SJCRH30 (cell line): ENCODE data around the gene TANK. TPM values are rescaled to one million over a fixed set of nuclear protein-coding genes. Genes with fewer than 3 reads are reported as not detected.

ENCODE experiments used
- DNase-seq, 2 experiments: peaks; one replicate each; pipeline ENCODE4 v3.0.0-alpha.2; 2015 to 2020
- H3K27ac ChIP-seq: fragments of 250-450 bp; sonication (Bioruptor Pico); 2 replicates; pipeline ENCODE4 v1.5.1; 2020; ENCODE audit warnings: mild to moderate bottlenecking, moderate library complexity
- H3K27me3 ChIP-seq: fragments of 250-450 bp; sonication (Bioruptor Pico); 2 replicates; pipeline ENCODE4 v1.5.1; 2020; ENCODE audit warnings: mild to moderate bottlenecking, moderate library complexity
- H3K36me3 ChIP-seq: fragments of 250-450 bp; sonication (Bioruptor Pico); 2 replicates; pipeline ENCODE4 v1.5.1; 2020; ENCODE audit warnings: mild to moderate bottlenecking, moderate library complexity
- H3K4me1 ChIP-seq: fragments of 250-450 bp; sonication (Bioruptor Pico); 2 replicates; pipeline ENCODE4 v1.5.1; 2020; ENCODE audit warnings: mild to moderate bottlenecking, moderate library complexity
- H3K4me3 ChIP-seq: fragments of 250-450 bp; sonication (Bioruptor Pico); 2 replicates; pipeline ENCODE4 v1.5.1; 2020; ENCODE audit warnings: mild to moderate bottlenecking, moderate library complexity
- H3K9me3 ChIP-seq: fragments of 250-450 bp; sonication (Bioruptor Pico); replicated peaks from 2 replicates; pipeline ENCODE4 v1.5.1; 2020; ENCODE audit warnings: mild to moderate bottlenecking, moderate library complexity
- total RNA-seq: library from RNA; depleted of rRNA; stranded (reverse); fragments of >200 nt; shearing (Covaris generic); gene quantifications from 2 replicates; pipeline ENCODE4 v1.2.3, GENCODE V29; 2014

The TANK gene
- total RNA-seq, 1 experiment from 2014 or later = 45.2 TPM

DNA sequence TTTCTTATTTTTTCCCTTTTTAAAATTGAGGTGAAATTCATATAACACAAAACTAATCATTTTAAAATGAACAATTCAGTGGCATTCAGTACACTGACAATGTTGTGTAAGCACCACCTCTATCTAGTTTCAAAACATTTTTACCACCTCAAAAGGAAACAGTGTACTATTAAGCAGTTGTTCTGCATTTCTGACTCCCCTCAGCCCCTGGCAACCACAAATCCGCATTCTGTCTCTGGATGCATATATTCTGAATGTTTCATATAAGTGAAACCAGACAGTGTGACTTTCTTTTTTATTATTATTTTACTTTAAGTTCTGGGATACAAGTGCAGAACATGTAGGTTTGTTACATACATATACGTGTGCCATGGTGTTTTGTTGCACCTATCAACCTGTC lies 19.2 kb upstream of the TANK start:
- no peak overlapping the region for H3K27ac ChIP-seq
- no peak overlapping the region for H3K4me3 ChIP-seq
- H3K36me3 ChIP-seq = no peaks in the 10 kb centered on the region
- peaks cover 24% of the 10 kb centered on the region for H3K4me1 ChIP-seq
- no peaks in the 10 kb centered on the region for H3K27me3 ChIP-seq
- no peak for DNase-seq
- no peaks in the 10 kb centered on the region for H3K9me3 ChIP-seq

- no peak overlapping the region for H3K4me3 ChIP-seq
- no peaks in the 10 kb centered on the region for H3K36me3 ChIP-seq
- peaks cover 3% of the 10 kb centered on the region; the same call in 1 of the 2 replicates for H3K4me1 ChIP-seq
- peaks cover 16% of the 10 kb centered on the region for H3K9me3 ChIP-seq
- H3K27ac ChIP-seq = no peak overlapping the region
- no peaks in the 10 kb centered on the region for H3K27me3 ChIP-seq
- DNase-seq = peak; percentile 21 to 56
These were observed 13.9 kb upstream of the TANK start for GRCh38 chr2:161146209-161146775.

DNA sequence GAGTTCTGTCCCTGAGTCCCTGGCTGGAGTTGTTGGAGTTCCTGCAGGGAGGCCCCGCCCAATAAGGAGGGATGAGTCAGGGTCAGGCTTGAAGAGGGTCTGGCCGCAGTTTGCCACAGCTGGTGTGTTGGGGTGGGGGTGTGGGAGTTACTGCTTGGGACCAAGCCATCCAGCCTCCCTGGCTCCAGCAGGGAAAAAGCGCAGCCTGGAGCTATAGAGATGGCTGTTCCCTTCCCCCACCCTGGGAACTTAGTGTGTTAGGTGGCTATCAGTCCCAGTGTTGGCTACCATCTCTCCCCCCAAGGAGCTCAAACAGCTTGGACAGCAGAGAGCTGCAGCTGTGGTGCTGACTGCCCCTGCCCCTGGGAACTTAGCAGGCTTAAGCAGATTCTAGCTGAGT lies 13.2 kb upstream of the TANK start:
- DNase-seq = peak; percentile 51 to 64
- H3K4me1 ChIP-seq = peaks cover 3% of the 10 kb centered on the region; the same call in 1 of the 2 replicates
- peaks cover 16% of the 10 kb centered on the region for H3K9me3 ChIP-seq
- no peaks in the 10 kb centered on the region for H3K36me3 ChIP-seq
- H3K27me3 ChIP-seq = no peaks in the 10 kb centered on the region
- no peak overlapping the region for H3K4me3 ChIP-seq
- H3K27ac ChIP-seq = no peak overlapping the region

- Histone ChIP-seq H3K36me3 (no peaks in the 10 kb centered on the region), H3K9me3 (peaks cover 16% of the 10 kb centered on the region), H3K4me3 (no peak overlapping the region), H3K4me1 (peaks cover 3% of the 10 kb centered on the region; the same call in 1 of the 2 replicates), H3K27ac (no peak overlapping the region), H3K27me3 (no peaks in the 10 kb centered on the region)
- no peak for DNase-seq
These were observed 12.4 kb upstream of the TANK start for GRCh38 chr2:161147856-161148255.

DNA sequence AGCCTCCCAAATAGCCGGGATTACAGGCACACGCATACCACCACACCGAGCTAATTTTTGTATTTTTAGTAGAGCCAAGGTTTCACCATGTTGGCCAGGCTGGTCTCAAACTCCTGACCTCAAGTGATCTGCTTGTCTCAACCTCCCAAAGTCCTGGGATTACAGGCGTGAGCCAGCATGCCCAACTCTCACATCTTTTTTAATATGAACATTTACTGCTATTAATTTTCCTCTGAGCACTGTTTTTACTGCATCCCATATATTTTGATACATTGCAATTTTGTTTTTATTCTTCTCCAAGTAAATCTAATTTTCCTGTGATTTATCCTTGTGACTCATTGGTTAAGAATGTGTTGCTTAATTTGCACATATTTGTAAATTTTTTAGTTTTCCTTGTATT lies 9.5 kb upstream of the TANK start:
- Histone ChIP-seq H3K27ac (no peak overlapping the region), H3K4me3 (no peak overlapping the region), H3K36me3 (no peaks in the 10 kb centered on the region), H3K9me3 (peaks cover 16% of the 10 kb centered on the region), H3K27me3 (no peaks in the 10 kb centered on the region), H3K4me1 (peaks cover 3% of the 10 kb centered on the region; the same call in 1 of the 2 replicates)
- no peak for DNase-seq

DNA sequence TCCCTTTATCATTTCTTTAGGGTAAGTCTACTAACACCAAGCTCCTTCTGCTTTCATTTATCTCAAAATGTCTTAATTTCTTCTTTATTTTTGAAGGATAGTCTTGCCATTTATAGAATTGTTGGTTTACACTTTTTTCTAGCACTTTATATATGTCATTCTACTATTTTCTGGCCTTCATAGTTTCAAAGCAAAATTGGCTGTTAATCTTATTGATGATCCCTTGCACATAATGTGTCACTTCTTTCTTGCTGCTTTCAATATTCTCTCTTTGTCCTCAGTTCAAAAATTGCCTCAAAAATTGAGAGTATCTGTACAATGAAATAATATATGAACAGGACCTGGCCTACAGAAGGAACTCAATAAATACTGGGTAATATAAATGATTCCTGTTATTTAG lies 7.9 kb upstream of the TANK start:
- peaks cover 16% of the 10 kb centered on the region for H3K9me3 ChIP-seq
- no peak overlapping the region for H3K27ac ChIP-seq
- H3K4me1 ChIP-seq = no peaks in the 10 kb centered on the region; the same call in 1 of the 2 replicates
- no peak for DNase-seq
- no peaks in the 10 kb centered on the region for H3K36me3 ChIP-seq
- no peak overlapping the region for H3K4me3 ChIP-seq
- no peaks in the 10 kb centered on the region for H3K27me3 ChIP-seq

GRCh38 chr2:161158882-161159281 lies 1.3 kb upstream of the TANK start:
- no peak for DNase-seq
- Histone ChIP-seq H3K36me3 (peaks cover 9% of the 10 kb centered on the region), H3K4me1 (peaks cover 11% of the 10 kb centered on the region), H3K9me3 (no peaks in the 10 kb centered on the region), H3K27ac (no peak overlapping the region), H3K4me3 (no peak overlapping the region), H3K27me3 (no peaks in the 10 kb centered on the region)

DNA sequence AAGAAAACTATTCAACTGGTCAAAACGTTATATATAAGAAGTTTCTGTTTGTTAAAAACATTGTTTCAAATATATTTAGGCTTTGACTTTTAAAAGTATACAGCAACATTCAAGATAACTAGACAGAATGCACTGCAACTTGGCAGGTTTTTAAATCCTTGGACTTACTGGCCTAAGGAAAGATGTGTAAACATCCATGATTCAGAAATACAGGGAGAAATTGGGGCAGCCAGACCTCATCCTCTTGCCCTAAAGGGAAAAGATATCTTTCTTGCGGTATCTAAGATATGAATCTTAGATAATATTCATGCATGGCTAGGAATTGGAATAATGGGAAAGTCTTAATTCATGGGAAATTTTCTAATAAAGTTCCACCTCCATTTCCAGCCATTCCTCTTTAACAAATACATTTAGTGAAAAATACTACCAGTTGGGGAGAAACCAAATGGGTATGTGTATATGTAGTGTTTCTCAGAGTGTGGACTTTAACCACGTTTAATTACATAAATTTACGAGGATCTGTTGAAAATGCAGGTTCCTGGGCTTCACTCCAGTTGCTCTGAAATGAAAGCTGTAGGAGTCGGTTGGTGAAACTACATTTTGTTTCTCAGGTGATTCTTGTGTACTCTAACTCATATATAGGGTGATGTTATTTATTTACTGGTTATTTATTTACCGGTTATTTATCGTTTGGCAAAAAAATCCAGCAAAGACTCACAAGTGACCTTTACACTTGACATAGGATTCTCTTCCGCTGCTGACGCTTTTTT lies 587 bp upstream of the TANK start:
- no peak for DNase-seq
- Histone ChIP-seq H3K9me3 (no peaks in the 10 kb centered on the region), H3K4me3 (peak overlapping the region; percentile 94), H3K27ac (no peak overlapping the region), H3K36me3 (peaks cover 17% of the 10 kb centered on the region), H3K4me1 (peaks cover 11% of the 10 kb centered on the region), H3K27me3 (no peaks in the 10 kb centered on the region)

GRCh38 chr2:161161074-161161706 lies 962 bp downstream of the TANK start:
- peak overlapping the region; percentile 94 for H3K4me3 ChIP-seq
- no peaks in the 10 kb centered on the region for H3K9me3 ChIP-seq
- H3K36me3 ChIP-seq = peaks cover 25% of the 10 kb centered on the region
- peak overlapping the region; percentile 95 for H3K27ac ChIP-seq
- H3K4me1 ChIP-seq = peaks cover 13% of the 10 kb centered on the region
- H3K27me3 ChIP-seq = no peaks in the 10 kb centered on the region
- DNase-seq = no peak

DNA sequence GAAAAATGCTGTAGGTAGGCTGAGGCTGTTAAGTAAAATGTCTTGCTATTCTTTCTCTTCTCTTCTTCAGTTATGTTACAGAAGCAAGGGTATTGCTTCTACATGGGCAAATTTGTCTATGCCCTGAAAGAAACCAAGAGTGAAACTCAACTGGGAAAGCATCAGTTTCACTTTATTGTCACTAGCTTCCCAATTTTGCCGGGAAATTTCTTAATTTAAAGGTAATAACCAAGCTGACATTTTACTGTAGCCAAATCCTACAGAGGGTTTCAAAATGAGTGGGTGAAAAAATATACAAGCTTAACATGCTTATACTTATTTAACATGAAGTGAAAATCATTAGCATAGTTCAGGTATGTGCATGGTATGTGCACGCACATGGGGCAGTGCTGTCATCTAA lies 3.2 kb downstream of the TANK start:
- peaks cover 28% of the 10 kb centered on the region for H3K36me3 ChIP-seq
- H3K9me3 ChIP-seq = no peaks in the 10 kb centered on the region
- H3K4me3 ChIP-seq = no peak overlapping the region
- H3K27me3 ChIP-seq = no peaks in the 10 kb centered on the region
- peaks cover 13% of the 10 kb centered on the region for H3K4me1 ChIP-seq
- DNase-seq = no peak
- H3K27ac ChIP-seq = no peak overlapping the region

DNA sequence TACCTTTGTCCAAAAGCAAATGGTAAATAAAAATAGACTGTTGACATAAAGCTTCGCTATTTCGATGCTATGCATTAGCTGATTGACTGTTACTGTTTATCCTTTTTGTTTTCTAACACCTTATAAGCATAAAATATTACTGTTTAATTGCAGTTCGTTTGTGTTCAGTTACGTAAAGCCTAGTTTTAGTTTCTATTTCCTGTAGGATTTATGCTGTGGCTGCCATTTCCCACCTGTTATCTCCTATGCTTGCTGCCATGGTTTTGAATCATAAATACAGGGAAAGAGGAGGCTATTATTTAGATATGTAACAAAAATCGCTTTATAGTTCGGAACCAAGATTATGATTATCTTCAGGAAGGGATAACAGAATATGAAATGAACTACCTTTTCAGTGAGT lies 3.9 kb downstream of the TANK start:
- H3K27me3 ChIP-seq = no peaks in the 10 kb centered on the region

DNA sequence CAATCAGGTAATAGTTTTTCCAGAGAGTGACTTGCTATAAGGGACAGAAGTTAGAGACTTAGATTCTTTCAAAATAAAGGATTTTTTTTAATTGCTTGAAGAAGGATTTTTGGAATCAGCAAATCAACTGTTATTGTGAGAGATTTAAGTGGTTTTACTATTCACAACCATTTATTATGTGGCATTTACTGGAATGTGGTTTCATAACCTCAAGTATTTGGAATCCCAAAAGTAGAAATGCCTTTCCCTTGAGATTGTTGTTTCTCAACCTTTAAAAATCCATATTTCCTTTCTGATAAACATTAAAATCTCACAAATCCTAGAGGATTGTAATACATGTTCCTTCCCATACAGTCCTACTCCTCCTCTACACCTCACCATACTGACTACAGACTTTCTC lies 5.0 kb downstream of the TANK start:
- DNase-seq = no peak
- Histone ChIP-seq H3K4me1 (peaks cover 10% of the 10 kb centered on the region), H3K9me3 (no peaks in the 10 kb centered on the region), H3K36me3 (peaks cover 28% of the 10 kb centered on the region), H3K4me3 (no peak overlapping the region), H3K27ac (peak overlapping the region; percentile 10; the same call in 1 of the 2 replicates), H3K27me3 (no peaks in the 10 kb centered on the region)

More for the DNA sequence above, 3.9 kb downstream of the TANK start:
- Histone ChIP-seq H3K4me3 (no peak overlapping the region), H3K9me3 (no peaks in the 10 kb centered on the region), H3K4me1 (peaks cover 13% of the 10 kb centered on the region), H3K36me3 (peaks cover 28% of the 10 kb centered on the region), H3K27ac (no peak overlapping the region)
- DNase-seq = no peak

- H3K36me3 ChIP-seq = peaks cover 28% of the 10 kb centered on the region
- no peak for DNase-seq
- H3K27me3 ChIP-seq = no peaks in the 10 kb centered on the region
- no peaks in the 10 kb centered on the region for H3K9me3 ChIP-seq
- peak overlapping the region; percentile 10; the same call in 1 of the 2 replicates for H3K27ac ChIP-seq
- H3K4me3 ChIP-seq = no peak overlapping the region
- H3K4me1 ChIP-seq = peaks cover 10% of the 10 kb centered on the region
These were observed 5.6 kb downstream of the TANK start for GRCh38 chr2:161165811-161166210.

DNA sequence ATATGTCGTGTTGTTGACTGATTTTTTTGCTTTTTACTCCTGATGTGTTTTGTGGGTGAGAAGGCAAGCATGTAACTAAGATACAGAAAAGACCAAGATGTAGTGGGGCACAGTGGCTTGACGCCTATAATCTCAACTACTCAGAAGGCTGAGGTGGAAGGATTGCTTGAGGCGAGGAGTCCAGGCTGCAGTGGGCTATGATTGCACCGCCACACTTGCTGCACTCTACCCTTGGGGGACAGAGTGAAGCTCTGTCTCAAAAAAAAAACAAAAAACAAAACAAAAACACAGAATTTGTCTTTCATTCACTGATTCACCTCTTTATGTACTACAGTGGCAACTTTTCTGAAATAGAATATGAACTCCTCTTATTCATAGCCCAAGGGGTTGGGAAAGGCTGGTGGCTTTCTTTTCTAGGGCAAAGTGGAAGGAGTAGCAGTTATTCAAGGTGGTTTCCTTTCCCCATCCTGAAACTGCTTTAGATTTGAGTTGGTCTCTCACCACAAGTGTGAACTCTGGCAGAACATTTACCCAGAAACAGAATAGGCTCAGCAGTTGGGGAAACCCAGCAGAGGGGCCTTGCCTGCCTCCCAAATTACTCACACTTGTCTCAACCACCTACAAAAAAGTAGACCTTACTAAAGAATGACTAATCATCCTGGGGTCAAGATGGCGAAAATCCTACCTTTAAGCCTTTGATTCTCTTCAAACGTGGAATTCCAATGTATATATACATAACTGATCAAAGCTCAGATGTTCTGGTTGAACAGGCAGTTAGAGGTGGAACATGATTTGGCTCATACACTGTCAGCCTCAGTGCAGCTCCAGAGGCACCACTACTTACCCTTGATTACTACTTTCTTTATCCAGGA lies 6.5 kb downstream of the TANK start:
- DNase-seq = no peak
- H3K36me3 ChIP-seq = peaks cover 28% of the 10 kb centered on the region
- H3K4me3 ChIP-seq = no peak overlapping the region
- no peaks in the 10 kb centered on the region for H3K27me3 ChIP-seq
- H3K9me3 ChIP-seq = no peaks in the 10 kb centered on the region
- peaks cover 8% of the 10 kb centered on the region for H3K4me1 ChIP-seq
- H3K27ac ChIP-seq = no peak overlapping the region
